Thoracic aorta (tissue), 2 donors: ENCODE results near the gene SLC16A12. TPM values are rescaled to one million over a fixed set of nuclear protein-coding genes. Genes with fewer than 3 reads are reported as not detected.

ENCODE experiments used
- ATAC-seq: fragments of 150-250 bp; one replicate; pipeline ENCODE4 v1.8.0; 2017; ENCODE audit warnings: low read depth; ENCODE audit not compliant: insufficient number of reproducible peaks, low FRiP score
- DNase-seq: peaks from one replicate; pipeline ENCODE4 v3.0.0-alpha.2; 2020; ENCODE audit warnings: low spot score
- H3K27ac ChIP-seq, 2 donors: fragments of 200-600 bp; sonication (generic); 1 replicate in 1 of 2; 2 replicates in 1 of 2; pipeline ENCODE4 v1.5.1; 2016; ENCODE audit warnings: mild to moderate bottlenecking in 2 of 2, moderate library complexity in 2 of 2
- H3K27me3 ChIP-seq: fragments of 200-600 bp; sonication (generic); replicated peaks from 2 replicates; pipeline ENCODE4 v1.6.0; 2016; ENCODE audit warnings: mild to moderate bottlenecking; ENCODE audit not compliant: insufficient read depth
- H3K36me3 ChIP-seq: fragments of 200-600 bp; sonication (generic); one replicate; pipeline ENCODE4 v1.5.1; 2016
- H3K4me1 ChIP-seq, 2 donors: fragments of 200-600 bp; sonication (generic); 1 replicate in 1 of 2; 2 replicates in 1 of 2; pipeline versions ENCODE4 v1.5.1 to v1.6.0; 2016; ENCODE audit warnings: low read depth in 2 of 2, mild to moderate bottlenecking in 1 of 2; ENCODE audit not compliant: control insufficient read depth in 1 of 2
- H3K4me3 ChIP-seq: fragments of 200-600 bp; sonication (generic); 2 replicates; pipeline ENCODE4 v1.5.1; 2016; ENCODE audit warnings: mild to moderate bottlenecking
- H3K9me3 ChIP-seq: fragments of 200-600 bp; sonication (generic); 2 replicates; pipeline ENCODE4 v1.5.1; 2016
- CTCF ChIP-seq: fragments of 200-600 bp; sonication (generic); IDR thresholded peaks from one replicate; pipeline ENCODE4 v1.5.1; 2019; ENCODE audit warnings: antibody characterized with exemption
- total RNA-seq, 2 donors: library from RNA; depleted of rRNA; stranded (reverse); fragments of >200 nt; gene quantifications; one replicate each; pipeline versions ENCODE4 v1.1.0 to v1.2.3, GENCODE V29; 2016

SLC16A12 gene
- total RNA-seq, 2 donors from 2014 or later: 1.2 to 1.5 TPM

DNA sequence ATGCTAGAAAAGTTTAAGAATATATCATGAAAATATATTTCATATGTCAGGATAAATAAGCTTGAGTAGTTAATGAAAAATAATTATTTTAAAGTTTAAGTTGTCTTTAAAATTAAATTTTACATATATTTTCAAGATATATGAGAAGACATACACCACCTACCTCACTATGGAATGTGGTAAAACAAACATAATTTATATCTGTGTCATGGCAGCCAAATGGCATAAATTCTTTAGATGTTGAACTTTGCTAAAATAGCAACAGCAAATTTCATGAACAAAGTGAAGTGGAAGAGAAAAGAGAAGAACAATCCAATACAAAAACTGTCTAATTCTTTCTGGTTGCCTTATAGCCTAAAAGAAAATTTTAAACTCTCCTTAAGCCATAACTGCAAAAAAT, 39.6 kb upstream of the SLC16A12 start:
- Histone ChIP-seq H3K9me3 (no peaks in the 10 kb centered on the region), H3K27me3 (no peaks in the 10 kb centered on the region), H3K4me3 (no peak overlapping the region), H3K36me3 (no peaks in the 10 kb centered on the region), H3K4me1 (no peaks in the 10 kb centered on the region), H3K27ac (no peak overlapping the region)
- TF ChIP-seq CTCF: no peak
- no peak for ATAC-seq
- no peak for DNase-seq

DNA sequence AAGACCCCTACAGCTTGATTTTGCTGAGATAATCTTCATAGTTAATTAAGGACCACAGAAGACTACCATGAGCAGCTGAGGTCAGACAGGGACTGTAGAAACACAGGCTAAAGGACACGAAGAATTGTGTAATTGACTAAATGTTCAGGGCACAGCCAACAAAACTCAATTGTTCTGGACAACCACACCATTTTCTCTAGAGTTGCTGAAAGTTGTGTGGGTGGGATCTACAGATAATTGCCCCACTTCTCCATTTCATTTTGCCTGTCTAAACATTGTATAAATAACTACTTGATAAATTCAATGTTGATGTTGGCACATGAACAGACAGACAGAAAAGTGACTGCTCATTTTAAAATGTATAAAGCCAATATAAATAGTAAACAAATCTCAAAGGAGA, 39.0 kb upstream of the SLC16A12 start:
- no peak for TF ChIP-seq CTCF
- Histone ChIP-seq H3K36me3 (no peaks in the 10 kb centered on the region), H3K27ac (no peak overlapping the region), H3K4me3 (no peak overlapping the region), H3K27me3 (no peaks in the 10 kb centered on the region), H3K9me3 (no peaks in the 10 kb centered on the region), H3K4me1 (no peaks in the 10 kb centered on the region)
- DNase-seq (no peak), ATAC-seq (no peak)

GRCh38 chr10:89567576-89568245, 32.3 kb upstream of the SLC16A12 start:
- no peaks in the 10 kb centered on the region for H3K9me3 ChIP-seq
- H3K27me3 ChIP-seq: no peaks in the 10 kb centered on the region
- no peak overlapping the region for H3K27ac ChIP-seq
- no peak overlapping the region for H3K4me3 ChIP-seq
- DNase-seq (no peak), ATAC-seq (no peak)
- no peak for TF ChIP-seq CTCF
- H3K36me3 ChIP-seq: no peaks in the 10 kb centered on the region
- H3K4me1 ChIP-seq: no peaks in the 10 kb centered on the region

- no peaks in the 10 kb centered on the region for H3K36me3 ChIP-seq
- H3K4me3 ChIP-seq: no peak overlapping the region
- ATAC-seq (no peak), DNase-seq (no peak)
- TF ChIP-seq CTCF: no peak
- no peaks in the 10 kb centered on the region for H3K4me1 ChIP-seq
- no peak overlapping the region for H3K27ac ChIP-seq
- no peaks in the 10 kb centered on the region for H3K9me3 ChIP-seq
- H3K27me3 ChIP-seq: no peaks in the 10 kb centered on the region
Observed at GRCh38 chr10:89566992-89567391, 31.6 kb upstream of the SLC16A12 start.

DNA sequence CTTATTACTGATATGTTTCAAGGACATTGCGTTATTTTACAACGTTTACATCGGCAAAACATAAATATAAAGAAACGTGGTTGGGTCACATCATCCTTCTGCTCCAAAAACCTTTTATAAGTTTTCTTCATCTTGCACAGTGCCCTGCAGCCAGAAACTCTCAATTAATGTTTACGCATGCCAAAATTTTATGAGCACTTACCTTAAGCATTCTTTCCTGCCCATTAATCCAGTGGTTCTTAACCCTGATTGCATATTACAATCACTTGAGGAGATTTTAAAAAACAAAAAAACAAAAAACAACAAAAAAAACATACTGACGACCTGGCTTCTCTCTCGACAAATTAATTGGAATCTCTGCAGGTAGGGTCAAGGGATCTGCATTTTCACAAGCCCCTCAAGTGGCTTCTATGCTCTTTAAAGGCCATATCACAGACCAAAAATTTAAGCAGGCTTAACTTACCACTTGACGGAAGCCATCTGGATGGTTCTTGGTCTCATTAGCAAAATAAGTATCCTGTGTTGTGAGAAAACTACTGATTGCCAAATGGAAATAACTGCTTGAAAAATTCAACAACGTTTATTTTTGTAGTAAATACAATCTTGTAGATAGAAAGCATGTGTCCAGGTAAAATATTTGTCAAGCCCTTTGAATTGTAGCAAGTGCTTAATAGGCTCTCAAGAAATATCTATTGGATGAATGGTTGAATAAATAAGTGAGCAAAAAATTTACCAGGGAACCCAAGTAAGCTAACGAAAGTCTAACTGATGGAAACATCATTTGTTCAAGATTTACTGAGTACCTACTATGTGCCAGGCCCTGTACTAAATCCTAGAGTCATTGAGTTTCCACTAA, 30.9 kb upstream of the SLC16A12 start:
- Histone ChIP-seq H3K27ac (no peak overlapping the region), H3K36me3 (no peaks in the 10 kb centered on the region), H3K4me3 (no peak overlapping the region), H3K27me3 (no peaks in the 10 kb centered on the region), H3K4me1 (no peaks in the 10 kb centered on the region), H3K9me3 (no peaks in the 10 kb centered on the region)
- ATAC-seq (no peak), DNase-seq (no peak)
- TF ChIP-seq CTCF: no peak
